ENCODE data around the gene TGFA.
"Not testable (repeated sequence)": the region's sequence is repeated elsewhere in the genome, so short reads cannot be mapped to it uniquely, and the experiment has no call there.

TGFA gene

GRCh38 chr2:70467831-70468779 is 85.5 kb downstream of the TGFA start:
- DNase-seq (ENCODE audit: insufficient read length, low spot score) (no peak), FAIRE-seq (no peak)
- TF ChIP-seq, protein P1, sequence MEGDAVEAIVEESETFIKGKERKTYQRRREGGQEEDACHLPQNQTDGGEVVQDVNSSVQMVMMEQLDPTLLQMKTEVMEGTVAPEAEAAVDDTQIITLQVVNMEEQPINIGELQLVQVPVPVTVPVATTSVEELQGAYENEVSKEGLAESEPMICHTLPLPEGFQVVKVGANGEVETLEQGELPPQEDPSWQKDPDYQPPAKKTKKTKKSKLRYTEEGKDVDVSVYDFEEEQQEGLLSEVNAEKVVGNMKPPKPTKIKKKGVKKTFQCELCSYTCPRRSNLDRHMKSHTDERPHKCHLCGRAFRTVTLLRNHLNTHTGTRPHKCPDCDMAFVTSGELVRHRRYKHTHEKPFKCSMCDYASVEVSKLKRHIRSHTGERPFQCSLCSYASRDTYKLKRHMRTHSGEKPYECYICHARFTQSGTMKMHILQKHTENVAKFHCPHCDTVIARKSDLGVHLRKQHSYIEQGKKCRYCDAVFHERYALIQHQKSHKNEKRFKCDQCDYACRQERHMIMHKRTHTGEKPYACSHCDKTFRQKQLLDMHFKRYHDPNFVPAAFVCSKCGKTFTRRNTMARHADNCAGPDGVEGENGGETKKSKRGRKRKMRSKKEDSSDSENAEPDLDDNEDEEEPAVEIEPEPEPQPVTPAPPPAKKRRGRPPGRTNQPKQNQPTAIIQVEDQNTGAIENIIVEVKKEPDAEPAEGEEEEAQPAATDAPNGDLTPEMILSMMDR (IDR thresholded peaks at IDR 0.05; ENCODE audit: insufficient read depth, missing control alignments), result no peak

GRCh38 chr2:70467237-70467636 is 86.4 kb downstream of the TGFA start:
- TF ChIP-seq, protein P1 (IDR thresholded peaks at IDR 0.05; ENCODE audit: insufficient read depth, missing control alignments), result no peak
- DNase-seq (ENCODE audit: insufficient read length, low spot score) (no peak), FAIRE-seq (no peak)

DNA sequence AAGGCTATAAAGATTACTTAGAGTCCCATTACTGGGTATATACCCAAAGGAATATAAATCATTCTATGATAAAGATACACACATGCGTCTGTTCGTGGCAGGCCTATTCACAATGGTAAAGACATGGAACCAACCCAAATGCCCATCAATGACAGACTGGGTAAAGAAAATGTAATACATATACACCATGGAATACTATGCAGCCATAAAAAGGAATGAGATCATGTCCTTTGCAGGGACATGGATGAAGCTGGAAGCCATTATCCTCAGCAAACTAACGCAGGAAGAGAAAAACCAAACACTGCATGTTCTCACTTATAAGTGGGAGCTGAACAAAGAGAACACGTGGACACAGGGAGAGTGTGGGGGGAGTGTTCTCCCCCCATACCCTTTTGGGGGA is 87.0 kb downstream of the TGFA start:
- not testable (repeated sequence) for DNase-seq (ENCODE audit: insufficient read length, low spot score); FAIRE-seq

- FAIRE-seq (no peak), DNase-seq (ENCODE audit: insufficient read length, low spot score) (no peak)
- TF ChIP-seq, protein P1 (IDR thresholded peaks at IDR 0.05; ENCODE audit: insufficient read depth, missing control alignments), result no peak
Measured at GRCh38 chr2:70463997-70464396, 89.6 kb downstream of the TGFA start.

DNA sequence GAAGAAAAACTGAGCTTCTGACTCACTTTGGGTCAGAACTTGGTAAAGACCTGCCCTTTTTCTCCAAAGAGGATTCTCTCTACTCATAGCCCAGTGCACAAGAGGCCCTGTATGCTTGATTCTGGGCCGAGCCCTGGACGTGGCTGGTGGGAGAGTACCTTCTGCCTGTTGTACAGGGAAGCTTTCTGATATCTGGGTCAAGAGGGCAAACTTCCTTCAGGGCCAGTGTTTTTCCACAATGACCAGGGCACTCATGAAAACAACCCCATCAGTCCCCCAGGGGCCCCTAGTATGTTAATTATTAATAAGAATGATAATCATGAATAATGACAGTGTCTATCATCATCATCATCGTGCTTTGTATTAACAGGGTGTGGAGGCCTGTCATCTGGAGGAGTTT is 90.0 kb downstream of the TGFA start:
- TF ChIP-seq, protein P1 (IDR thresholded peaks at IDR 0.05; ENCODE audit: insufficient read depth, missing control alignments), result no peak
- FAIRE-seq (no peak), DNase-seq (ENCODE audit: insufficient read length, low spot score) (no peak)

DNA sequence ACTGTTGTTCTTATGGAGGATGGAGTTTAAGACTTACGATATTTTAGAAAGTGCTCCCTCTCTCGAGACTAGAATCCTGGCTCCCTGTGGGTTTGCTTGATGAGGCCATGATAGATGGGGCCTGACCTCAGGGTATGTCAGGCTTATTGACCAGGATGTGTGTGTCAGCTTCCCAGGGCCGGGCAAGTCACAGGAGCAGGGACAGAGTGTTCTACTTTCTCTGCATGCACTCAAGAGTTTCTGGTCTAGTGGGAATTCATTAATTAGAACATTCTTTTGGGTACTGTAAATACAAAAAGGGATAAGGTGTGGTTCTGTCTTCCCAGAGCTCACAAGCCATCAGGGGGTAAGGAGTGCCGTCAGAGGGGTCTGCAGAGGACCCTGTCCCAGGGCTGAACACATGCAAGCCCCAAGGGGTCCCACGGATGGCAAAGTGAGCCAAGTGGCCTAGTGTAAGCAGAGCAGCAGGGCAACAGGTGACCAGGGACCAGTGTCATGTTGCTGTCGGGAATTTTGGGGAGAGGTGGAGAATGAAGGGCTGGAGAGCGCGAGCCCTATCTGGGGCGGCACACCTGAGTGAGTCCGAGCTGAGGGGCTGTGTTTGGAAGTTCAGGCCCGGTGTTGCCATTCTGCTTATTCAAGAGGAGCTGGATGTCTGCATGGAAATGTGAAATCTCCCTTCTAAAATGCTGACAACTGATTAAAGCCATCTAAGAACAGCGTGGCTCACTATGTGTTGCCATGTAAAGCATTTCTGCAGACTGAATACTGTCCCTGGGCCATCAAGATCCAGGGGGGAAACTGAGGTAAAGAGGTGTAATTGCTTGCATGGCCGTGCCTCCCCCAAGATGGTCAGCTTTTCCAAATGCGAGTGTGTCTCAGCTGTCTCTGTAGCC is 91.4 kb downstream of the TGFA start:
- TF ChIP-seq, protein P1 (IDR thresholded peaks at IDR 0.05; ENCODE audit: insufficient read depth, missing control alignments), result no peak

DNA sequence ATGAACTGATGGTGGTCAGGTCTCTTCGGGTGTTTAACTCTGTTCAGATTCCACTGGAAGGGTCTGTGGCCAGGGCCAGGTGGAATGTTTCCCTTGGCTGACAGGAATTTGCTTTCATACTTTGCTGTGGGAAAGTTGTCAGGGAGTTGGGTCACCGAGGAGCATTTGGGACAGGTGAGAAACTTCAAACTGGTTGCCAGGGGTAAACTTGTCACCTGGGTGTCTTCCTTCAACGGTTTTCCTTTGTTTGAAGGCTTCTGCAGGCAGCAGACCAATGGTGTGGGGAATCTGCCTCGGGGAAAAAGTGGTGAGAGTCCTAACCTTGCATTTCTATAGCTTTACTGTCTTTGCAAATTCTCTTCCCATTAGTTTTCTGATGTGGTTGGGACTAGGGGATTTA is 92.2 kb downstream of the TGFA start:
- DNase-seq (ENCODE audit: insufficient read length, low spot score) (no peak), FAIRE-seq (no peak)
- TF ChIP-seq, protein P1 (IDR thresholded peaks at IDR 0.05; ENCODE audit: insufficient read depth, missing control alignments), result no peak

More for the DNA sequence above, 91.4 kb downstream of the TGFA start:
- DNase-seq (ENCODE audit: insufficient read length, low spot score) (no peak), FAIRE-seq (no peak)

All from D721Med (cell line).